Activated T-helper 1 cell treated with anti-CD3 and anti-CD28 coated beads, Interleukin-2, amount 50 U/mL, for 16 hours (primary cell): ENCODE measurements around the gene CCDC63.
"Not testable (repeated sequence)": the region's sequence is repeated elsewhere in the genome, so short reads cannot be mapped to it uniquely, and the experiment has no call there.

Experiments used
- DNase-seq, 2 donors: peaks; one replicate each; pipeline ENCODE4 v3.0.0-alpha.2; 2020; ENCODE audit warnings: low read depth in 1 of 2, low spot score in 1 of 2

The CCDC63 gene

GRCh38 chr12:110948041-110948440, 101.3 kb downstream of the CCDC63 start:
- DNase-seq, result no peak

- DNase-seq, result not testable (repeated sequence)
Observed at GRCh38 chr12:110950466-110950865, 103.7 kb downstream of the CCDC63 start.

GRCh38 chr12:110950867-110951266, 104.1 kb downstream of the CCDC63 start:
- not testable (repeated sequence) for DNase-seq
